Breast epithelium (tissue), 3 donors: ENCODE data around the gene PSKH1.

ENCODE experiments used
- CTCF ChIP-seq, 3 donors: fragments of 450-650 bp; IDR thresholded peaks; one replicate each; pipeline ENCODE4 v1.5.1; 2016 to 2017; ENCODE audit warnings: antibody characterized with exemption in 3 of 3, mild to moderate bottlenecking in 3 of 3, moderate library complexity in 3 of 3
- POLR2A ChIP-seq: fragments of 450-650 bp; IDR thresholded peaks from one replicate; pipeline ENCODE4 v1.6.1; 2016; ENCODE audit warnings: antibody characterized with exemption, mild to moderate bottlenecking, moderate library complexity

- TF ChIP-seq CTCF (IDR thresholded peaks at IDR 0.05) (no peak), POLR2A (no peak)
Observed at GRCh38 chr16:67965668-67966548, 72.9 kb downstream of the PSKH1 start.
